SH-SY5Y (cell line): ENCODE results near the gene TOM1.

ENCODE experiments used
- GATA2 ChIP-seq: IDR thresholded peaks from 2 replicates; pipeline ENCODE4 v1.6.1; 2011; ENCODE audit warnings: mild to moderate bottlenecking, low read depth, low read length
- GATA3 ChIP-seq: IDR thresholded peaks from 2 replicates; pipeline ENCODE4 v1.6.1; 2011; ENCODE audit warnings: low read depth, mild to moderate bottlenecking, low read length, moderate library complexity

DNA sequence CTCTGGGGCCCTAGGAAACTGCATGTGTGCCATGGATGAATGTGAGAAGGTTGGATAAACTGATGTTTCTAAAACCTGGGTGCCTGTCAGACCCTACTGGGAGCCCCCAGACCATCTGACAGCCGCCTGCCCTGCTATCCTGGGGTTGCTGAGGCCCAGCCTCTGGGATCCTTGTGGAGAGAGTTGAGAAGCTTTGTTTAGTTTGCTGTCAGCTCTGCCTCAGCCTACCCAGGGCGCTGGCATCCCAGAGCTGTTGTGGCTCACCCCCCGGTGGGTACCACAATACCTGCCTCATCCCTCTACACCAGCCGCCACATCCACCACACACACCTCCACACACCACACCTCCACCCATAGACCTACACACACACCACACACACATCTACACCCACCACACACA is 42.7 kb downstream of the TOM1 start:
- TF ChIP-seq GATA2: no peak
- TF ChIP-seq GATA3: no peak
